Measurements from ENCODE around the gene VIM. TPM values are rescaled to one million over a fixed set of nuclear protein-coding genes. Genes with fewer than 3 reads are reported as not detected.

VIM gene
- total RNA-seq, 2 experiments from 2014 or later, result 0.88 to 3.4 TPM

GRCh38 chr10:17229717-17229966, 1.6 kb downstream of the VIM start:
- no TSS peak for BruUV-seq (replicated peaks)
- ChIA-PET POLR2A (interaction anchor here (0.7 to 2.4 kb wide), 5 partner anchors 23 to 792 kb away, joined by 3 to 10 read pairs (median 5); partner anchors contain the start of genes RSU1 and TRDMT1), CTCF (ENCODE audit: unreplicated experiment) (interaction anchor here (1.2 kb wide), 1 partner anchor 412 kb away, joined by 3 read pairs; no protein-coding TSS in a partner anchor)
- Histone ChIP-seq H3K4me2 (ENCODE audit: low read length) (peak overlapping the region; percentile 68), H3K9me3 (ENCODE audit: low read length) (no peaks in the 10 kb centered on the region), H3K4me3 (ENCODE audit: low read depth, low read length, poor library complexity, severe bottlenecking) (peak overlapping the region; percentile 77), H3K9me2 (ENCODE audit: insufficient read depth, low read length) (no peaks in the 10 kb centered on the region), H3K27ac (ENCODE audit: low read depth, low read length, poor library complexity, severe bottlenecking) (no peak overlapping the region), H2AFZ (ENCODE audit: low read length) (peak overlapping the region; percentile 91), H3K4me1 (ENCODE audit: insufficient read depth, low read length, poor library complexity, severe bottlenecking) (peaks cover 29% of the 10 kb centered on the region), H4K20me1 (ENCODE audit: insufficient read depth, low read length) (no peaks in the 10 kb centered on the region; the same call in 1 of the 2 replicates), H3K79me2 (ENCODE audit: insufficient read depth, low read depth, low read length) (no peaks in the 10 kb centered on the region), H3K36me3 (ENCODE audit: insufficient read depth, low read length) (no peaks in the 10 kb centered on the region)
- TF ChIP-seq EZH2phosphoT487 (IDR thresholded peaks at IDR 0.05; ENCODE audit: borderline replicate concordance, low read depth, low read length) (no peak), CTCF (conservative IDR thresholded peaks at IDR 0.05; ENCODE audit: low read length) (no peak)
- intact Hi-C loops (cut with micrococcal nuclease; ENCODE audit: unreplicated experiment), result no loop called here
- no peak for DNase-seq (ENCODE audit: low spot score)

- Histone ChIP-seq H3K4me1 (ENCODE audit: insufficient read depth, low read length, poor library complexity, severe bottlenecking) (peaks cover 29% of the 10 kb centered on the region), H3K9me3 (ENCODE audit: low read length) (no peaks in the 10 kb centered on the region), H4K20me1 (ENCODE audit: insufficient read depth, low read length) (no peaks in the 10 kb centered on the region; the same call in 1 of the 2 replicates), H3K4me3 (ENCODE audit: low read depth, low read length, poor library complexity, severe bottlenecking) (peak overlapping the region; percentile 77), H3K27ac (ENCODE audit: low read depth, low read length, poor library complexity, severe bottlenecking) (peak overlapping the region; percentile 57), H3K4me2 (ENCODE audit: low read length) (peak overlapping the region; percentile 68), H3K36me3 (ENCODE audit: insufficient read depth, low read length) (no peaks in the 10 kb centered on the region), H3K9me2 (ENCODE audit: insufficient read depth, low read length) (no peaks in the 10 kb centered on the region), H3K79me2 (ENCODE audit: insufficient read depth, low read depth, low read length) (no peaks in the 10 kb centered on the region), H2AFZ (ENCODE audit: low read length) (peak overlapping the region; percentile 91)
- ChIA-PET CTCF (ENCODE audit: unreplicated experiment) (interaction anchor here (1.2 kb wide), 1 partner anchor 412 kb away, joined by 3 read pairs; no protein-coding TSS in a partner anchor), POLR2A (interaction anchor here (0.7 to 2.4 kb wide), 7 partner anchors 22 to 793 kb away, joined by 3 to 10 read pairs (median 5); partner anchors contain the start of genes RSU1 and TRDMT1)
- no TSS peak for BruUV-seq (replicated peaks)
- peak; percentile 92 for DNase-seq (ENCODE audit: low spot score)
- TF ChIP-seq CTCF (conservative IDR thresholded peaks at IDR 0.05; ENCODE audit: low read length), result no peak
- TF ChIP-seq EZH2phosphoT487 (IDR thresholded peaks at IDR 0.05; ENCODE audit: borderline replicate concordance, low read depth, low read length), result no peak
- intact Hi-C loops (cut with micrococcal nuclease; ENCODE audit: unreplicated experiment), result loop anchor here (1.0 to 10.0 kb wide), 2 partner anchors 29 to 1365 kb away; partner anchors contain the start of genes MINDY3 and TRDMT1
Measured at GRCh38 chr10:17229967-17230682, 2.1 kb downstream of the VIM start.

GRCh38 chr10:17231788-17232187, 3.7 kb downstream of the VIM start:
- Histone ChIP-seq H3K27ac (ENCODE audit: low read depth, low read length, poor library complexity, severe bottlenecking) (no peak overlapping the region), H3K4me3 (ENCODE audit: low read depth, low read length, poor library complexity, severe bottlenecking) (no peak overlapping the region), H3K36me3 (ENCODE audit: insufficient read depth, low read length) (no peaks in the 10 kb centered on the region), H3K9me3 (ENCODE audit: low read length) (no peaks in the 10 kb centered on the region), H3K79me2 (ENCODE audit: insufficient read depth, low read depth, low read length) (no peaks in the 10 kb centered on the region), H3K9me2 (ENCODE audit: insufficient read depth, low read length) (no peaks in the 10 kb centered on the region), H4K20me1 (ENCODE audit: insufficient read depth, low read length) (no peaks in the 10 kb centered on the region; the same call in 1 of the 2 replicates), H3K4me1 (ENCODE audit: insufficient read depth, low read length, poor library complexity, severe bottlenecking) (peaks cover 29% of the 10 kb centered on the region), H2AFZ (ENCODE audit: low read length) (peak overlapping the region; percentile 91; the same call in 1 of the 2 replicates), H3K4me2 (ENCODE audit: low read length) (no peak overlapping the region)
- CTCF ChIA-PET (ENCODE audit: unreplicated experiment), result no interaction called here
- no TSS peak for BruUV-seq (replicated peaks)
- DNase-seq (ENCODE audit: low spot score), result no peak
- POLR2A ChIA-PET, result interaction anchor here (0.5 to 2.4 kb wide), 4 partner anchors 11 to 1502 kb away, joined by 3 to 10 read pairs (median 4); partner anchors contain the start of gene TRDMT1
- TF ChIP-seq EZH2phosphoT487 (IDR thresholded peaks at IDR 0.05; ENCODE audit: borderline replicate concordance, low read depth, low read length) (no peak), CTCF (conservative IDR thresholded peaks at IDR 0.05; ENCODE audit: low read length) (no peak)
- intact Hi-C loops (cut with micrococcal nuclease; ENCODE audit: unreplicated experiment), result loop anchor here (10.0 kb wide), 1 partner anchor 1367 kb away; the partner anchor contains the start of gene MINDY3
